Body of pancreas (tissue), 4 donors: ENCODE measurements around the gene GYS1.
"Not testable (repeated sequence)": the region's sequence is repeated elsewhere in the genome, so short reads cannot be mapped to it uniquely, and the experiment has no call there.

Experiments used
- CTCF ChIP-seq, 7 experiments: fragments of 450-650 bp in 4 of 7; fragments of 200-600 bp in 3 of 7; sonication (generic) in 3 of 7; IDR thresholded peaks; one replicate each; pipeline ENCODE4 v1.5.1; 2016 to 2019; ENCODE audit warnings: antibody characterized with exemption in 7 of 7
- POLR2A ChIP-seq, 3 donors: fragments of 450-650 bp; IDR thresholded peaks; one replicate each; pipeline ENCODE4 v1.6.1; 2016; ENCODE audit warnings: antibody characterized with exemption in 3 of 3, mild to moderate bottlenecking in 2 of 3

GRCh38 chr19:49036815-49037214, 43.7 kb upstream of the GYS1 start, which contains the start of gene CGB1:
- peak in 1 of 7 experiments; percentile 9 for TF ChIP-seq CTCF (IDR thresholded peaks at IDR 0.05)
- not testable (repeated sequence) for TF ChIP-seq POLR2A (IDR thresholded peaks at IDR 0.05)
